RWPE1 (cell line): ENCODE measurements around the gene GPR139.

Experiments
- CTCF ChIA-PET: fragments of 350-600 bp; sonication (Branson Sonifier 250); formaldehyde crosslinking; extraction: SDS; loops from one replicate; lab custom pipeline; 2021; lab: Yijun Ruan, JAX
- POLR2A ChIA-PET: fragments of 400-600 bp; formaldehyde crosslinking; extraction: SDS; loops from one replicate; lab custom pipeline; 2020; ENCODE audit warnings: antibody characterized with exemption; ENCODE audit not compliant: low non-redundant PET; lab: Yijun Ruan, JAX
- DNase-seq: peaks from one replicate; pipeline ENCODE4 v3.0.0; 2012; ENCODE audit warnings: low spot score
- H3K27ac ChIP-seq: fragments of 450-650 bp; 2 replicates; pipeline ENCODE4 v1.5.1; 2017
- TF ChIP-seq, protein P1 (sequence below): fragments of 450-650 bp; conservative IDR thresholded peaks from 2 replicates; pipeline ENCODE4 v1.5.1; 2017; ENCODE audit warnings: low read depth, mild to moderate bottlenecking

GPR139 gene

DNA sequence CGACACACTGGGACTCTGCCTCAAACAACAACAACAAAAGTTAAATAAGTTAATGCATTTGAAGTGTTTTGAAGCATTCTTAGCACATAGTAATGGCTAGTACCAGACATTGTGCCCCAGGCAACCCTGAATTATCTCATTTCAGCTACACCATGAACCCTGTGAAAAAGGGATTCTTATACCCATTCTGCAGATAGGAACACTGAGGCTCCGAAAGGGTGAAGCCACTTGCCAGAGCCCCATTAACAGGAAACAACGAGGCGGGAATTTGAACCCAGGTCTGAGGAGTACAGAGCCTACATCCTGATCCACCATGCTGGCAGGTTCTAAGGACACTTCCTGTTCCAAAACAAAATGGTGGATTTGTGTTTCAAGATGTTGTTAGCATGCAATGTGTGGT, 9.2 kb downstream of the GPR139 start:
- POLR2A ChIA-PET = no interaction called here
- CTCF ChIA-PET = no interaction called here
- TF ChIP-seq, protein P1, sequence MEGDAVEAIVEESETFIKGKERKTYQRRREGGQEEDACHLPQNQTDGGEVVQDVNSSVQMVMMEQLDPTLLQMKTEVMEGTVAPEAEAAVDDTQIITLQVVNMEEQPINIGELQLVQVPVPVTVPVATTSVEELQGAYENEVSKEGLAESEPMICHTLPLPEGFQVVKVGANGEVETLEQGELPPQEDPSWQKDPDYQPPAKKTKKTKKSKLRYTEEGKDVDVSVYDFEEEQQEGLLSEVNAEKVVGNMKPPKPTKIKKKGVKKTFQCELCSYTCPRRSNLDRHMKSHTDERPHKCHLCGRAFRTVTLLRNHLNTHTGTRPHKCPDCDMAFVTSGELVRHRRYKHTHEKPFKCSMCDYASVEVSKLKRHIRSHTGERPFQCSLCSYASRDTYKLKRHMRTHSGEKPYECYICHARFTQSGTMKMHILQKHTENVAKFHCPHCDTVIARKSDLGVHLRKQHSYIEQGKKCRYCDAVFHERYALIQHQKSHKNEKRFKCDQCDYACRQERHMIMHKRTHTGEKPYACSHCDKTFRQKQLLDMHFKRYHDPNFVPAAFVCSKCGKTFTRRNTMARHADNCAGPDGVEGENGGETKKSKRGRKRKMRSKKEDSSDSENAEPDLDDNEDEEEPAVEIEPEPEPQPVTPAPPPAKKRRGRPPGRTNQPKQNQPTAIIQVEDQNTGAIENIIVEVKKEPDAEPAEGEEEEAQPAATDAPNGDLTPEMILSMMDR = no peak
- no peak overlapping the region for H3K27ac ChIP-seq
- no peak for DNase-seq

DNA sequence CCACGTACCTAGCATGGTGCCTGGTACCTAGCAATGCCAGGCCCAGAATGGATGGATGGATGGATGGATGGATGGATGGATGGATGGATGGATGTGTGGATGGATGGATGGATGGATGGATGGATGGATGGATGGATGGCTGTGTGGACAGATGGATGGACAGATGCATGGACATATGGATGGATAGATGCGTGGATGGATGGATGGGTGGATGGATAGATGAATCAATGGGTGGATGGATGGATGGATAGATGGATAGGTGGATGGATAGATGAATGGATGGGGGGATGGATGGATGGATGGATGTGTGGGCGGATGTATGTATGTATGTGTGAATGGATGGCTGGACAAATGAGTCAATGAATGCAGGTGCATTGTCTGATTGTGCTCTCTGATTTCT, 12.6 kb downstream of the GPR139 start:
- ChIA-PET CTCF (no interaction called here), POLR2A (no interaction called here)
- H3K27ac ChIP-seq = no peak overlapping the region
- DNase-seq = no peak
- TF ChIP-seq, protein P1 = no peak

DNA sequence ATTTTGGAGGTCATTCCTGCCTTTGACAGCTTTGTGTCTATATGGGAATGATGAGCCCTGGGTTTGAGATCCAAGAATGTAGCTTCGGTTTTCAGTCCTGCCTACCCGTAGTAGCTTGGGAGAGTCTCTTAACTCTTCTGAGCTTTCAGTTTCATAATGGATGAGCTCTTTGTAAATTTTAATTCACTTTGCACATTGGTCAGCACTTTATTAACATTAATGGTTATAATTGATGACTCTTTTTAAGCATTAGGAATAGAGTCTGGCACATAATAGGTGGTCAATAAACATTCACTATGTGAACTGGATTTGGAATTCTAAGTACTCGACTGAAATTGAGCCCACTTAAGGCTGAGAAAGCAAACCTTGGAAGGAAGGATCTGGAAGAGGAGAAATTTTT, 17.3 kb downstream of the GPR139 start:
- ChIA-PET POLR2A (no interaction called here), CTCF (no interaction called here)
- no peak overlapping the region for H3K27ac ChIP-seq
- TF ChIP-seq, protein P1 = no peak
- DNase-seq = no peak

DNA sequence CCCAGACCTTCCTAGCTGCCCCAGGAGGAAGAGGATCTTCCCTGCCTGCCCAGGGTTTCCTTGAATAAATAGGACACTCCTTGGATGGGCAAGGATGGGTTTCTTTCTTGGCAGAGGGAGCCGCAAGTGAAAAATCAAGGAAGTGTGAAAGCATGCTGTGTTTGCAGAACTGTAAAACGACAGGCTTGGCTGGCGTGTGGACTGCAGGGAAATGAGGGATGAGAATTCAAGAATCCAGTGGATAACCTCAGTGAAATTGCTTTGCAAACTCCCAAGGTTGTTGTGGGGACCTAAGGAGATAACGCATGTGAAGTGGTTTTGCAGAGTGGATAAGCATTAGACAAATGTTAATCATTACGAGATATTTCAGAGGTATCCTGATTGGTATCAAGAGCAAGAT, 20.4 kb downstream of the GPR139 start:
- POLR2A ChIA-PET = no interaction called here
- DNase-seq = no peak
- H3K27ac ChIP-seq = no peak overlapping the region
- CTCF ChIA-PET = no interaction called here
- TF ChIP-seq, protein P1 = no peak

DNA sequence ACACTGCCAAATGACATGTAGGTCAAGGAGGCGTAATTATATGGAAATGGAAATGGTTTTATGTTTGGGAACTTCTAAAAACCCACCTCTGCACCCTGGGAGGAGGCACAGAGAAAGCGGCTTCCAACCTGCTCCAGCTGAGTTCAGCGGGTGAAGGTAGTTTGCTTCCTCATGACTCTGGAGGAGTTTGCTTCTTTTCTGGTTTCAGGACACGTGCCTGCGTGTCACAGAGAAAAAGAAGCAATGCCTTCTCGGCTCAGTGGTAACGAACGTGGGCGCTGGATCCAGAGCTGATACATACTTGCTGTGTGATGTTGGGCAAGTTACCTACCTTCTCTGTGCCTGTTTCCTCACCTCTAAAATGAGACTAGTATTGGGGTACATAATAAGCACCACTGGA, 22.1 kb downstream of the GPR139 start:
- no peak for DNase-seq
- POLR2A ChIA-PET = no interaction called here
- no peak overlapping the region for H3K27ac ChIP-seq
- TF ChIP-seq, protein P1 = no peak
- CTCF ChIA-PET = no interaction called here

DNA sequence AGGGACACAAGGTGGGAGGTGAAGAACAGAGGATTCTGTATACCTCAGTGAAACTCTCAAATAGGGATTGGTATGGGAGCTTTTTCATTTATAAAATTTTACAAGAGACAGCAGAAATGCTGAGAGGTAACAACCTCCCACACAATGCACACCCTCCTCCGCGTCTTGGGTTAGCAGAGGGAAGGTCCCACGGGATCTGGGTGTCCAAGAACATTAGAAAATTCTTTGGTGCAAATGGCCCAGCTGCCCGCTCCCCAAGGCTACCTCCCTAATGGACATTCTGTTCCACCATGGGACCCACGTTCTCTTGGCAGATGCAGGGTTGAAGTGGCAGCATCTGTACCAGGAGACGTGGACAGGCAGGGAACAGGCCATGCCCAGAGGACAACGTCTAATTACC, 22.5 kb downstream of the GPR139 start:
- ChIA-PET POLR2A (no interaction called here), CTCF (no interaction called here)
- no peak overlapping the region for H3K27ac ChIP-seq
- TF ChIP-seq, protein P1 = no peak
- no peak for DNase-seq

DNA sequence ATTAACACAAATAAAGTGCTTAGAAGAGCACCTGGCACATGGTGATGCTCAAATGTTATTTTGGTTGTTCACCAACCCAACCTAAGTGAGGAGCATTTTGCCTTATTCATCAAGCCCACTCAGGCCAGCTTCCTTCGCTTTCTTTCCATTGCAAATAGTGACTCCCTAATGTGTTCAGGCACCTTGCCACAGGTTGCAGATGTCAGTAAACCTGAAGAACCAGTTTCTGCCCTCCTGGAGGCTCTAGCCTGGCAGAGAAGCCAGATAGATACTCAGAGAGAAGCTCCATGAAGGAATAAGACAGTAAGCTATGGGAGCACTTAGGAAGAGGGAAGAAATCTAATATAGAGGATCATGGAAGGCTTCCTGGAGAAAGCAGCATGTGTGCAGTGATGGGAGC, 23.9 kb downstream of the GPR139 start:
- no peak for DNase-seq
- POLR2A ChIA-PET = no interaction called here
- CTCF ChIA-PET = interaction anchor here (0.5 kb wide), 1 partner anchor 239 kb away, joined by 3 read pairs; no protein-coding TSS in a partner anchor
- TF ChIP-seq, protein P1 = no peak
- H3K27ac ChIP-seq = no peak overlapping the region
